MM.1S (cell line): ENCODE data around the gene DZIP1.

Source experiments
- EZH2phosphoT487 ChIP-seq: fragments of 300-600 bp; sonication (generic); IDR thresholded peaks from 2 replicates; pipeline ENCODE4 v1.6.1; 2018; ENCODE audit warnings: antibody characterized with exemption, low read length
- TF ChIP-seq, protein P1 (sequence below): fragments of 300-600 bp; sonication (generic); IDR thresholded peaks from 2 replicates; pipeline ENCODE4 v1.5.1; 2016; ENCODE audit warnings: antibody characterized with exemption, low read length, mixed read lengths

DNA sequence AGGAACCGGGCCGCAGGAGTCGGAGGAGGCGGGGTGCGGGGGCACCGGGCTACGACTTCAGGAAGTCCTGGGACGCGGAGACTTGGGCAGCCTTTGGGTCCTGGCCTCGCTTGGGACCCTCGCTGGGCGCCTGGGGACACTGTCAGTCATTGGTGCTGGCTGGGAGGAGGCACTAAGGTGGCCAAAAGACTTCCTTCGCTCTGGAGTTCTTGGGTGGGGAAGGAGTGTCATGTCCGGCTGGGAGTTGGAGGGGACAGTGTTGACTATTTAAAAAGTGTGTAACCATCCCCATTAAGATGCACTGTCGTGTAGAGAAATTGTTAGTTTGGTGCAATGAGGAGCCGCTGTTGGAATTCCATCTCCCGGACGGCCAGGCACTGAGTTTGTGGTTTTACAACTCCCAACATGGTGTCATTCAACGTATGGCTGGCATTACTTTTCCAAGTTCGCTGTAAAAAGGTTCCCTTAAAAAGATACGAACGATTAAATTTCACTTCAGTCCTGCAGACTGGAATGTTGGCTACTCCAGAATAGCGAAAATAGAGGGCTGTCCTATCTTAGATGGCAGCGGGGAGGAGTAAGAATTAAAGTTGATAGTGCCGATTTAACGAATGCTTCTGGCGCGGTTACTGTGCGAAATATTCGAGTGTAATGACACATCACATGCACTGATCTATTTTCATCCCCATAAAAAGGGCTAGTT, 33.2 kb upstream of the DZIP1 start:
- TF ChIP-seq, protein P1, sequence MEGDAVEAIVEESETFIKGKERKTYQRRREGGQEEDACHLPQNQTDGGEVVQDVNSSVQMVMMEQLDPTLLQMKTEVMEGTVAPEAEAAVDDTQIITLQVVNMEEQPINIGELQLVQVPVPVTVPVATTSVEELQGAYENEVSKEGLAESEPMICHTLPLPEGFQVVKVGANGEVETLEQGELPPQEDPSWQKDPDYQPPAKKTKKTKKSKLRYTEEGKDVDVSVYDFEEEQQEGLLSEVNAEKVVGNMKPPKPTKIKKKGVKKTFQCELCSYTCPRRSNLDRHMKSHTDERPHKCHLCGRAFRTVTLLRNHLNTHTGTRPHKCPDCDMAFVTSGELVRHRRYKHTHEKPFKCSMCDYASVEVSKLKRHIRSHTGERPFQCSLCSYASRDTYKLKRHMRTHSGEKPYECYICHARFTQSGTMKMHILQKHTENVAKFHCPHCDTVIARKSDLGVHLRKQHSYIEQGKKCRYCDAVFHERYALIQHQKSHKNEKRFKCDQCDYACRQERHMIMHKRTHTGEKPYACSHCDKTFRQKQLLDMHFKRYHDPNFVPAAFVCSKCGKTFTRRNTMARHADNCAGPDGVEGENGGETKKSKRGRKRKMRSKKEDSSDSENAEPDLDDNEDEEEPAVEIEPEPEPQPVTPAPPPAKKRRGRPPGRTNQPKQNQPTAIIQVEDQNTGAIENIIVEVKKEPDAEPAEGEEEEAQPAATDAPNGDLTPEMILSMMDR = no peak
- no peak for TF ChIP-seq EZH2phosphoT487
